ENCODE results near the gene NKX6-2.

DNA sequence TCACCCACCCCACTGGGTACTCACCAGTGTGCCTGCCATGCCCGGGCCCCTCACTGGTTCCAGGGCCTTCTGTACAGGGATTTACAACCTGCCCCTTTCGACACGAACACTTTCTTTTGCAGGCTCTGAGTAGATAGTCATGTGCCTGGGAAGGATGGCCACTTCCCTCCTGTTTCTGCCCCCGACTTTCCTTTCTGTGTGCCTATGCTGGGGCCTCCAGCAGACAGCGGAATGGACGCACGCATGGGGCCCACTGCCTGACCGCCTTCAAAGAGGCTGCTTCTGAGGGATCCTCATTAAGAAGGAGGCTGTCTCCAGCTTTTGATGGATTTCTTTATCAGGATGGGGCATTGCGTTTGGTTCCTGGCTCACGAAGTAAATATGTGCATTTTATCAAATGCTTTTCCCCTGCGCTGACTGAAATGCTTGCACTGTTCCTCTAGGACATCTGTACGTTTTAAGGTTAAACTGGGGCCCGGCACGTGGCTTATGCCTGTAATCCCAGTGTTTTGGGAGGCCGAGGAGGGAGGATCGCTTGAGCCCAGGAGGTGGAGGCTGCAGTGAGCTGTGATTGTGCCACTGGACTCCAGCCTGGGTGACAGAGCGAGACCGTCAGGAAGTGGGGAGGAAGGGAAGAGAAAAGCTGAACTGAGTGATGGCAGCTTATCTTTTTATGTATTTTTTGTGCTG lies 29.4 kb upstream of the NKX6-2 start:
- no peak for TF ChIP-seq EZH2phosphoT487 (IDR thresholded peaks at IDR 0.05; ENCODE audit: insufficient read depth, low read depth)
- TF ChIP-seq EZH2 (IDR thresholded peaks at IDR 0.05; ENCODE audit: insufficient read depth, poor library complexity, severe bottlenecking), result no peak

Data from GM23248 (cell line).